Measurements from ENCODE around the gene MAP2K1. TPM values are rescaled to one million over a fixed set of nuclear protein-coding genes. Genes with fewer than 3 reads are reported as not detected.
A peak's percentile ranks its signal among the peaks of the same experiment; 100 is the strongest.

The MAP2K1 gene
- total RNA-seq, 2 donors from 2014 or later = 31.3 to 36.4 TPM

- Histone ChIP-seq H3K9me3 (no peaks in the 10 kb centered on the region), H3K27ac (no peak overlapping the region), H3K4me1 (peaks cover 0 to 15% of the 10 kb centered on the region in 2 donors), H3K27me3 (no peaks in the 10 kb centered on the region), H3K4me3 (no peak overlapping the region), H3K36me3 (peaks cover 52% of the 10 kb centered on the region)
- no peak for DNase-seq (ENCODE audit: low spot score)
- TF ChIP-seq, protein P1, sequence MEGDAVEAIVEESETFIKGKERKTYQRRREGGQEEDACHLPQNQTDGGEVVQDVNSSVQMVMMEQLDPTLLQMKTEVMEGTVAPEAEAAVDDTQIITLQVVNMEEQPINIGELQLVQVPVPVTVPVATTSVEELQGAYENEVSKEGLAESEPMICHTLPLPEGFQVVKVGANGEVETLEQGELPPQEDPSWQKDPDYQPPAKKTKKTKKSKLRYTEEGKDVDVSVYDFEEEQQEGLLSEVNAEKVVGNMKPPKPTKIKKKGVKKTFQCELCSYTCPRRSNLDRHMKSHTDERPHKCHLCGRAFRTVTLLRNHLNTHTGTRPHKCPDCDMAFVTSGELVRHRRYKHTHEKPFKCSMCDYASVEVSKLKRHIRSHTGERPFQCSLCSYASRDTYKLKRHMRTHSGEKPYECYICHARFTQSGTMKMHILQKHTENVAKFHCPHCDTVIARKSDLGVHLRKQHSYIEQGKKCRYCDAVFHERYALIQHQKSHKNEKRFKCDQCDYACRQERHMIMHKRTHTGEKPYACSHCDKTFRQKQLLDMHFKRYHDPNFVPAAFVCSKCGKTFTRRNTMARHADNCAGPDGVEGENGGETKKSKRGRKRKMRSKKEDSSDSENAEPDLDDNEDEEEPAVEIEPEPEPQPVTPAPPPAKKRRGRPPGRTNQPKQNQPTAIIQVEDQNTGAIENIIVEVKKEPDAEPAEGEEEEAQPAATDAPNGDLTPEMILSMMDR (IDR thresholded peaks at IDR 0.05) = no peak
These were observed 100.2 kb downstream of the MAP2K1 start for GRCh38 chr15:66486887-66487286.

DNA sequence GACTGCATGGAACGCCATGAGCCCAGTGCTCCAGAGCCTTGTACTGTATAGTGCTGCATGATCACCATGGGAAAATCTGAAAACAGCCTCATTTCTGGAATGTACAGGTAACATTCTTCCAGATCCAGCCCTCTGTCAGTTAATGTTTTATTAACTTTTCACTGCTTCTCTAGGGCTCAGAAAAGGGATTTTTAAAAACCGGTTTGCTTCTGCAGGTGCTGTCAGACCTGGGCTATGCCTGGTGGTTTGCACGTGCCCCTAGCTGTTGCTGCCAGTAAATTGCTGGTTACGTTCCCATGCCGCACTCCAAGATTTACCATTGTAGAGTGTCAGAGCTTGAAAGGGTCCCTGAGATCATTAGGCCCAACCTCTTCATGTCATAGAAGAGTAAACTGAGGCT is 101.8 kb downstream of the MAP2K1 start:
- DNase-seq (ENCODE audit: low spot score) = no peak
- TF ChIP-seq, protein P1 (IDR thresholded peaks at IDR 0.05) = no peak
- Histone ChIP-seq H3K27me3 (no peaks in the 10 kb centered on the region), H3K4me3 (no peak overlapping the region), H3K4me1 (peaks cover 0 to 9% of the 10 kb centered on the region in 2 donors), H3K9me3 (no peaks in the 10 kb centered on the region), H3K27ac (no peak overlapping the region), H3K36me3 (peaks cover 64% of the 10 kb centered on the region)

DNA sequence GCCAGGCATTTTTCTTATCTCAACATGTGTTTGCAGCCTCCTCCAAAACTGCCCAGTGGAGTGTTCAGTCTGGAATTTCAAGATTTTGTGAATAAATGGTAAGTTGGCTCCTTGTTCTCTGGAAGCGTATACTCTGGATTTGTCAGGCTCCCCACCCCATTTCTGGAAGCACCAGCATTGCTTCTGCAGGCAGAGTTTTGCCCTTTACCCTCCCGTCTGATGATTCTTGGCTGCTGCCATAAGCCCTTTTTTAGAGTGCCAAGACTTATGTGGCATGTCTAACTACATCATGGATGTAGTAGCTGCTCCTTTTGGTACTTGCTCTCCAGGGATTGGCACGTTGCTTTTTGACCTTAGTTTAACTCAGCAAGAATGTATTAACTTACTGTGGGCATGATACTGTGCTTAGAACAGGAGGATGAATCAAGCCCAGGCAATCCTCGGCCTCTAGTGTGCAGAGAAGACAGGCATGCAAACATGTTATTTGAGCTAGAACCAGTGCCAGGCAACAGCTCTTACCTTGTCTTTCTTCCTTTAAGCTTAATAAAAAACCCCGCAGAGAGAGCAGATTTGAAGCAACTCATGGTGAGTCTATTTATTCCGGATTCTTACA is 102.6 kb downstream of the MAP2K1 start:
- Histone ChIP-seq H3K4me1 (peaks cover 0 to 9% of the 10 kb centered on the region in 2 donors), H3K27ac (no peak overlapping the region), H3K36me3 (peaks cover 72% of the 10 kb centered on the region), H3K4me3 (no peak overlapping the region), H3K9me3 (no peaks in the 10 kb centered on the region), H3K27me3 (no peaks in the 10 kb centered on the region)
- no peak for DNase-seq (ENCODE audit: low spot score)
- TF ChIP-seq, protein P1 (IDR thresholded peaks at IDR 0.05) = no peak

DNA sequence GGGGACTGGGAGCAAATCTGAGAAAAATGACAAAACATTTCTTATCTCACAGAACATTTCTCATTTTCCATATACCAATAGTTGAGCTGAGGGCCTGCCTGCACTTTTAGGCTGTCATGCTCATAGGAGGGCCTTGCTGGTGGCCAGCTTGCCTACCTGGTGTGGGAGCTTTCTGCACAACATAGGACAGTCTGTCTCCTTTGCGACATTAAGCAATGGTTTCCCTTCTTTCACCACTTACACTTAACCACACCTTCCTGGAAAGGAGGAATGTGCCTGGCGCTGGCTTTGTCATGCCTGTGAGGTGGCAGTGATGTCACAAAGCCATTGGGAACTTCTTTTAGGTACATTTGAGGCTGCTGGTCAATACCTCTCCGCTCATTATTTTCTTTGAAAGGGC is 105.1 kb downstream of the MAP2K1 start:
- Histone ChIP-seq H3K36me3 (peaks cover 78% of the 10 kb centered on the region), H3K9me3 (no peaks in the 10 kb centered on the region), H3K27me3 (no peaks in the 10 kb centered on the region), H3K27ac (peak overlapping the region in 1 of 2 donors; percentile 10), H3K4me3 (no peak overlapping the region), H3K4me1 (peaks cover 0 to 20% of the 10 kb centered on the region in 2 donors)
- DNase-seq (ENCODE audit: low spot score) = no peak
- TF ChIP-seq, protein P1 (IDR thresholded peaks at IDR 0.05) = no peak

- peaks cover 0 to 30% of the 10 kb centered on the region in 2 donors for H3K4me1 ChIP-seq
- peak; percentile 28 for DNase-seq (ENCODE audit: low spot score)
- TF ChIP-seq, protein P1 (IDR thresholded peaks at IDR 0.05) = no peak
- H3K36me3 ChIP-seq = peaks cover 77% of the 10 kb centered on the region
- H3K27me3 ChIP-seq = no peaks in the 10 kb centered on the region
- no peak overlapping the region for H3K27ac ChIP-seq
- no peaks in the 10 kb centered on the region for H3K9me3 ChIP-seq
- no peak overlapping the region for H3K4me3 ChIP-seq
These were observed 107.5 kb downstream of the MAP2K1 start for GRCh38 chr15:66494262-66494661.

All from right atrium auricular region (tissue), 2 donors.